GM11168 (cell line): Measurements from ENCODE around the gene ARFIP1.

ENCODE experiments used
- in situ Hi-C: fragments of 300-500 bp; cut with MboI; formaldehyde crosslinking; loops from one replicate; pipeline ENCODE4 v1.12.0; 2022; ENCODE audit warnings: low sequenced_read_pairs; ENCODE audit not compliant: unreplicated experiment

The ARFIP1 gene

GRCh38 chr4:152935143-152935542 lies 155.4 kb downstream of the ARFIP1 start:
- in situ Hi-C loops: no loop called here

- in situ Hi-C loops: no loop called here
Observed at GRCh38 chr4:152935631-152936445, 156.1 kb downstream of the ARFIP1 start, which contains the start of gene FHDC1. Gene FHDC1, plus strand, starts transcription at chr4:152936323. Its CDS starts 6,735 bp downstream, at chr4:152943058.

GRCh38 chr4:152936446-152937335 lies 156.9 kb downstream of the ARFIP1 start:
- in situ Hi-C loops: no loop called here

- in situ Hi-C loops: no loop called here
Observed at GRCh38 chr4:152937336-152938236, 157.8 kb downstream of the ARFIP1 start.

- in situ Hi-C loops: no loop called here
Observed at GRCh38 chr4:152938237-152938947, 158.6 kb downstream of the ARFIP1 start.

- in situ Hi-C loops: no loop called here
Observed at GRCh38 chr4:152939621-152940020, 159.9 kb downstream of the ARFIP1 start.

GRCh38 chr4:152940461-152940860 lies 160.7 kb downstream of the ARFIP1 start:
- in situ Hi-C loops: no loop called here

- in situ Hi-C loops: no loop called here
Observed at GRCh38 chr4:152941411-152941810, 161.7 kb downstream of the ARFIP1 start.

- in situ Hi-C loops: no loop called here
Observed at GRCh38 chr4:152942346-152942745, 162.6 kb downstream of the ARFIP1 start.

GRCh38 chr4:152943672-152944071 lies 163.9 kb downstream of the ARFIP1 start:
- in situ Hi-C loops: no loop called here

- in situ Hi-C loops: no loop called here
Observed at GRCh38 chr4:152944666-152945320, 165.0 kb downstream of the ARFIP1 start.

- in situ Hi-C loops: no loop called here
Observed at GRCh38 chr4:152945639-152946038, 165.9 kb downstream of the ARFIP1 start.

- in situ Hi-C loops: no loop called here
Observed at GRCh38 chr4:152946446-152946845, 166.7 kb downstream of the ARFIP1 start.

GRCh38 chr4:152947311-152947710 lies 167.6 kb downstream of the ARFIP1 start:
- in situ Hi-C loops: no loop called here

- in situ Hi-C loops: no loop called here
Observed at GRCh38 chr4:152949930-152950329, 170.2 kb downstream of the ARFIP1 start.

- in situ Hi-C loops: no loop called here
Observed at GRCh38 chr4:152950402-152951274, 170.9 kb downstream of the ARFIP1 start.

- in situ Hi-C loops: no loop called here
Observed at GRCh38 chr4:152951348-152951747, 171.6 kb downstream of the ARFIP1 start.

- in situ Hi-C loops: no loop called here
Observed at GRCh38 chr4:152953514-152953913, 173.8 kb downstream of the ARFIP1 start.
